Non-pigmented ciliary epithelial cell (primary cell): ENCODE measurements around the gene KCNMA1.

Source experiments
- DNase-seq: peaks from one replicate; pipeline ENCODE4 v3.0.0-alpha.2; 2010; ENCODE audit warnings: low read depth

The KCNMA1 gene

GRCh38 chr10:77300682-77301302 lies 336.8 kb downstream of the KCNMA1 start:
- no peak for DNase-seq

GRCh38 chr10:77299320-77299719 lies 338.3 kb downstream of the KCNMA1 start:
- DNase-seq = no peak

GRCh38 chr10:77297393-77297739 lies 340.2 kb downstream of the KCNMA1 start:
- DNase-seq = no peak

- no peak for DNase-seq
Measured at GRCh38 chr10:77296534-77297392, 340.8 kb downstream of the KCNMA1 start.

- no peak for DNase-seq
Measured at GRCh38 chr10:77293773-77294172, 343.8 kb downstream of the KCNMA1 start.

- no peak for DNase-seq
Measured at GRCh38 chr10:77293347-77293746, 344.3 kb downstream of the KCNMA1 start.

- no peak for DNase-seq
Measured at GRCh38 chr10:77291596-77292505, 345.8 kb downstream of the KCNMA1 start.

- DNase-seq = peak; percentile 78
Measured at GRCh38 chr10:77290528-77291155, 347.0 kb downstream of the KCNMA1 start.

GRCh38 chr10:77289790-77290189 lies 347.8 kb downstream of the KCNMA1 start:
- DNase-seq = no peak

- DNase-seq = no peak
Measured at GRCh38 chr10:77289027-77289501, 348.5 kb downstream of the KCNMA1 start.

- DNase-seq = no peak
Measured at GRCh38 chr10:77287647-77288120, 349.9 kb downstream of the KCNMA1 start.

GRCh38 chr10:77286531-77287508 lies 350.8 kb downstream of the KCNMA1 start:
- DNase-seq = no peak

- DNase-seq = no peak
Measured at GRCh38 chr10:77285529-77286182, 352.0 kb downstream of the KCNMA1 start.

- no peak for DNase-seq
Measured at GRCh38 chr10:77284797-77285196, 352.8 kb downstream of the KCNMA1 start.

- DNase-seq = no peak
Measured at GRCh38 chr10:77283326-77283725, 354.3 kb downstream of the KCNMA1 start.

GRCh38 chr10:77282163-77282562 lies 355.4 kb downstream of the KCNMA1 start:
- DNase-seq = no peak

GRCh38 chr10:77281719-77282118 lies 355.9 kb downstream of the KCNMA1 start:
- DNase-seq = no peak

GRCh38 chr10:77279207-77279606 lies 358.4 kb downstream of the KCNMA1 start:
- DNase-seq = no peak

- no peak for DNase-seq
Measured at GRCh38 chr10:77274046-77274795, 363.4 kb downstream of the KCNMA1 start.
